ENCODE results near the gene MAN2B2.

The MAN2B2 gene

GRCh38 chr4:6549890-6550620 lies 24.9 kb upstream of the MAN2B2 start:
- H3K36me3 ChIP-seq: no peaks in the 10 kb centered on the region
- TF ChIP-seq CTCF (IDR thresholded peaks at IDR 0.05; ENCODE audit: low read depth, low read length): no peak
- H3K9me3 ChIP-seq (ENCODE audit: severe bottlenecking): peaks cover 12% of the 10 kb centered on the region
- H3K4me3 ChIP-seq (ENCODE audit: low read depth, low read length): no peak overlapping the region
- no peak overlapping the region for H3K27ac ChIP-seq
- DNase-seq: no peak
- no peaks in the 10 kb centered on the region for H3K27me3 ChIP-seq (ENCODE audit: insufficient read depth, low read depth, severe bottlenecking)

GRCh38 chr4:6550821-6551220 lies 24.2 kb upstream of the MAN2B2 start:
- DNase-seq: no peak
- Histone ChIP-seq H3K36me3 (no peaks in the 10 kb centered on the region), H3K27me3 (ENCODE audit: insufficient read depth, low read depth, severe bottlenecking) (no peaks in the 10 kb centered on the region), H3K27ac (no peak overlapping the region), H3K4me3 (ENCODE audit: low read depth, low read length) (no peak overlapping the region), H3K9me3 (ENCODE audit: severe bottlenecking) (peaks cover 12% of the 10 kb centered on the region)
- TF ChIP-seq CTCF (IDR thresholded peaks at IDR 0.05; ENCODE audit: low read depth, low read length): no peak

GRCh38 chr4:6551660-6552059 lies 23.3 kb upstream of the MAN2B2 start:
- Histone ChIP-seq H3K4me3 (ENCODE audit: low read depth, low read length) (no peak overlapping the region), H3K27me3 (ENCODE audit: insufficient read depth, low read depth, severe bottlenecking) (no peaks in the 10 kb centered on the region), H3K9me3 (ENCODE audit: severe bottlenecking) (peaks cover 12% of the 10 kb centered on the region), H3K27ac (no peak overlapping the region), H3K36me3 (no peaks in the 10 kb centered on the region)
- DNase-seq: no peak
- TF ChIP-seq CTCF (IDR thresholded peaks at IDR 0.05; ENCODE audit: low read depth, low read length): no peak

- TF ChIP-seq CTCF (IDR thresholded peaks at IDR 0.05; ENCODE audit: low read depth, low read length): no peak
- Histone ChIP-seq H3K27me3 (ENCODE audit: insufficient read depth, low read depth, severe bottlenecking) (peaks cover 3% of the 10 kb centered on the region), H3K9me3 (ENCODE audit: severe bottlenecking) (peaks cover 12% of the 10 kb centered on the region), H3K4me3 (ENCODE audit: low read depth, low read length) (no peak overlapping the region), H3K27ac (no peak overlapping the region), H3K36me3 (no peaks in the 10 kb centered on the region)
- no peak for DNase-seq
Measured at GRCh38 chr4:6555519-6555918, 19.5 kb upstream of the MAN2B2 start.

- Histone ChIP-seq H3K9me3 (ENCODE audit: severe bottlenecking) (peaks cover 9% of the 10 kb centered on the region), H3K4me3 (ENCODE audit: low read depth, low read length) (no peak overlapping the region), H3K27ac (no peak overlapping the region), H3K36me3 (no peaks in the 10 kb centered on the region), H3K27me3 (ENCODE audit: insufficient read depth, low read depth, severe bottlenecking) (peaks cover 9% of the 10 kb centered on the region)
- DNase-seq: no peak
- no peak for TF ChIP-seq CTCF (IDR thresholded peaks at IDR 0.05; ENCODE audit: low read depth, low read length)
Measured at GRCh38 chr4:6556263-6556662, 18.7 kb upstream of the MAN2B2 start.

- peaks cover 14% of the 10 kb centered on the region for H3K27me3 ChIP-seq (ENCODE audit: insufficient read depth, low read depth, severe bottlenecking)
- H3K4me3 ChIP-seq (ENCODE audit: low read depth, low read length): no peak overlapping the region
- no peak for TF ChIP-seq CTCF (IDR thresholded peaks at IDR 0.05; ENCODE audit: low read depth, low read length)
- H3K27ac ChIP-seq: no peak overlapping the region
- H3K36me3 ChIP-seq: no peaks in the 10 kb centered on the region
- no peak for DNase-seq
- no peaks in the 10 kb centered on the region for H3K9me3 ChIP-seq (ENCODE audit: severe bottlenecking)
Measured at GRCh38 chr4:6557185-6557584, 17.8 kb upstream of the MAN2B2 start.

Data from WERI-Rb-1 (cell line).